Measurements from ENCODE around the gene KEL. TPM values are rescaled to one million over a fixed set of nuclear protein-coding genes. Genes with fewer than 3 reads are reported as not detected.

Gene KEL
- total and polyA plus RNA-seq, 2 of the 4 experiments (the other 2 are of a cell fraction), result 0.03 TPM; not detected in 1

- no peak overlapping the region for H4K91ac ChIP-seq (ENCODE audit: insufficient read depth, low read depth, low read length)
- no peak overlapping the region for H4K8ac ChIP-seq (ENCODE audit: low read depth in 2 of 2, low read length in 2 of 2)
- intact Hi-C loops (cut with micrococcal nuclease) (no loop called here), dilution Hi-C loops (cut with HindIII; ENCODE audit: low sequenced_read_pairs, unreplicated experiment) (no loop called here), in situ Hi-C loops (cut with MboI; ENCODE audit: low sequenced_read_pairs) (no loop called here)
- no peak for ATAC-seq (ENCODE audit: low read depth)
- no peak overlapping the region for H3K9ac ChIP-seq (ENCODE audit: low read depth, low read length)
- no peak overlapping the region for H3K4ac ChIP-seq (ENCODE audit: low read depth, low read length)
- no peak overlapping the region for H3K4me3 ChIP-seq (ENCODE audit: insufficient read depth, low read depth, low read length)
- no peaks in the 10 kb centered on the region for H3K36me3 ChIP-seq (ENCODE audit: control insufficient read depth, insufficient read depth, low read length)
- H4K20me1 ChIP-seq (ENCODE audit: insufficient read depth, low read length), result no peaks in the 10 kb centered on the region
- no peak overlapping the region for H3K18ac ChIP-seq (ENCODE audit: low read depth, low read length)
- WGBS, 2 experiments (ENCODE audit: extremely low coverage in 2 of 2, insufficient read length in 1 of 2), result no CpG with 5 or more reads among the region's 2 CpGs
- H4K5ac ChIP-seq (ENCODE audit: low read depth, low read length), result no peak overlapping the region
- H2AK5ac ChIP-seq (ENCODE audit: low read depth, low read length), result no peak overlapping the region
- H2BK20ac ChIP-seq (ENCODE audit: low read depth, low read length), result no peak overlapping the region
- peaks cover 6% of the 10 kb centered on the region for H3K9me3 ChIP-seq (ENCODE audit: control insufficient read depth, insufficient read depth, low read length)
- no peak overlapping the region for H2AK9ac ChIP-seq (replicated peaks; ENCODE audit: low read depth, low read length, poor library complexity)
- H3K4me1 ChIP-seq (ENCODE audit: control insufficient read depth, insufficient read depth, low read length), result no peaks in the 10 kb centered on the region
- ChIA-PET POLR2A (ENCODE audit: unreplicated experiment) (no interaction called here), CTCF (no interaction called here)
- DNase-seq, result no peak
- H3K27ac ChIP-seq (ENCODE audit: insufficient read depth, low read length), result no peak overlapping the region
- H2BK120ac ChIP-seq (ENCODE audit: low read depth, low read length), result no peak overlapping the region
- no peak overlapping the region for H3K23ac ChIP-seq (ENCODE audit: low read depth, low read length)
- TF ChIP-seq NFE2L2 (IDR thresholded peaks at IDR 0.05; ENCODE audit: low read depth, low read length) (no peak), RAD21 (IDR thresholded peaks at IDR 0.05; ENCODE audit: low read length) (no peak), CEBPB (IDR thresholded peaks at IDR 0.05; ENCODE audit: low read depth, low read length) (no peak), FOS (IDR thresholded peaks at IDR 0.05; ENCODE audit: low read depth, low read length) (no peak), POLR2A (IDR thresholded peaks at IDR 0.05; ENCODE audit: low read depth, low read length) (no peak), BHLHE40 (IDR thresholded peaks at IDR 0.05; ENCODE audit: low read depth, low read length) (no peak), SMC3 (IDR thresholded peaks at IDR 0.05; ENCODE audit: low read depth, low read length) (no peak), MAZ (IDR thresholded peaks at IDR 0.05; ENCODE audit: borderline replicate concordance, low read depth, low read length) (no peak), RCOR1 (IDR thresholded peaks at IDR 0.05; ENCODE audit: insufficient replicate concordance, low read length) (no peak), CHD1 (IDR thresholded peaks at IDR 0.05; ENCODE audit: low read depth, low read length) (no peak), MAFK (IDR thresholded peaks at IDR 0.05; ENCODE audit: low read depth, low read length) (no peak), USF2 (IDR thresholded peaks at IDR 0.05; ENCODE audit: low read depth, low read length) (no peak)
- H2BK5ac ChIP-seq (ENCODE audit: low read depth, low read length, poor library complexity, severe bottlenecking), result no peak overlapping the region
- H3K9me1 ChIP-seq (ENCODE audit: insufficient read depth, low read length), result no peaks in the 10 kb centered on the region
- H3K4me2 ChIP-seq (ENCODE audit: low read depth, low read length), result no peak overlapping the region
- no peak overlapping the region for H3K14ac ChIP-seq (replicated peaks; ENCODE audit: low read depth, low read length)
- BruUV-seq (replicated peaks), result no TSS peak
- no peaks in the 10 kb centered on the region for H3K27me3 ChIP-seq (ENCODE audit: control insufficient read depth, insufficient read depth, low read length)
- no peak overlapping the region for H3K56ac ChIP-seq (ENCODE audit: extremely low read depth, insufficient read depth, low read length)
- no peak overlapping the region for H2AFZ ChIP-seq (replicated peaks; ENCODE audit: low read length, poor library complexity)
- no peaks in the 10 kb centered on the region for H3K79me1 ChIP-seq (ENCODE audit: low read depth in 1 of 2, low read length in 2 of 2)
- no peak overlapping the region for H2BK15ac ChIP-seq (ENCODE audit: low read depth, low read length)
Measured at GRCh38 chr7:142905759-142906158, 56.4 kb downstream of the KEL start.
